ENCODE data around the gene TPH2.

The TPH2 gene

DNA sequence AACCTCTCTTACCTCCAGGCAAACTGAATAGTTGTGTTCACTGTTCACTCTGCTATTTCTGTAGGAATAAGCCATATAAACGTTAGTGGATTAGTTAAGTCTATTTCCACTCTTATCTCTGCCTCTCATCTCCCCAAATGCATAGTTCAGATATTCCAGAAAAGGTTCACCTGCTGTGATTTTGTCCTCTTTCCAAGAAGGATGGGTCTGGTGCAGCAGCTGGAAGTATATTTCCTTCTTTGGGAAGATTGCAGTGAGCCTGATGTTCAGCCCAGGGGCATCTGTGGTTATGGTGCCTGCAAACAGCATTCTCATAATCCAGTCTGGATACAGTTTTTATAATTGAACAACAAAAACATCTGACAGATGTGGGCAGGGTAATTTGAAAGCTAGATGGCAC lies 97.7 kb downstream of the TPH2 start:
- no peak overlapping the region for H3K27ac Mint-ChIP-seq
- no peaks in the 10 kb centered on the region for H3K4me1 Mint-ChIP-seq
- H3K27me3 Mint-ChIP-seq = peaks cover 10% of the 10 kb centered on the region
- H3K4me3 Mint-ChIP-seq = no peak overlapping the region
- H3K36me3 Mint-ChIP-seq = no peaks in the 10 kb centered on the region
- peaks cover 7% of the 10 kb centered on the region for H3K9me3 Mint-ChIP-seq
- no peak for ATAC-seq

GRCh38 chr12:72037006-72037795 lies 98.6 kb downstream of the TPH2 start:
- H3K4me1 Mint-ChIP-seq = no peaks in the 10 kb centered on the region
- ATAC-seq = no peak
- H3K36me3 Mint-ChIP-seq = no peaks in the 10 kb centered on the region
- no peak overlapping the region for H3K27ac Mint-ChIP-seq
- H3K9me3 Mint-ChIP-seq = peaks cover 7% of the 10 kb centered on the region
- H3K4me3 Mint-ChIP-seq = no peak overlapping the region
- peaks cover 10% of the 10 kb centered on the region for H3K27me3 Mint-ChIP-seq

DNA sequence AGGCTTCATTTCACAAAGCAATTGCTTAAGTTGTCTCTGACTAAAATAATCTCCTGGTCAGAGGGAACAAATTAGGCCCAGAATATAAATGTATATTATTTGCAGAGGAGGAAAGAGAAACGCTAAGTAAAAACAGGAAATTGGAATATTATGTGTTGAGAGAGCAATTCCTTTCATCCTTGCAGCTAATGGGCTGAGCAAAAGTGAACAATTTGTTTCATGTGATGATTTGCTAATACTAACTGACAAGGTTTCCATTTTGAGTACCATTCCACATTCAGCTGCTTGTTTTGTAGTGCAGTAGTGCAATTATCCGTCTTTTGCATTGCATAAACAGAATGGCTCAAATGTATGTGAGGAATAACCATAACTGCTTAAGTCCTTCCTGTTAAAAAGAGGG lies 103.2 kb downstream of the TPH2 start:
- peaks cover 15% of the 10 kb centered on the region for H3K27me3 Mint-ChIP-seq
- H3K9me3 Mint-ChIP-seq = peaks cover 7% of the 10 kb centered on the region
- no peaks in the 10 kb centered on the region for H3K36me3 Mint-ChIP-seq
- no peak overlapping the region for H3K4me3 Mint-ChIP-seq
- no peak for ATAC-seq
- no peaks in the 10 kb centered on the region for H3K4me1 Mint-ChIP-seq
- H3K27ac Mint-ChIP-seq = no peak overlapping the region

DNA sequence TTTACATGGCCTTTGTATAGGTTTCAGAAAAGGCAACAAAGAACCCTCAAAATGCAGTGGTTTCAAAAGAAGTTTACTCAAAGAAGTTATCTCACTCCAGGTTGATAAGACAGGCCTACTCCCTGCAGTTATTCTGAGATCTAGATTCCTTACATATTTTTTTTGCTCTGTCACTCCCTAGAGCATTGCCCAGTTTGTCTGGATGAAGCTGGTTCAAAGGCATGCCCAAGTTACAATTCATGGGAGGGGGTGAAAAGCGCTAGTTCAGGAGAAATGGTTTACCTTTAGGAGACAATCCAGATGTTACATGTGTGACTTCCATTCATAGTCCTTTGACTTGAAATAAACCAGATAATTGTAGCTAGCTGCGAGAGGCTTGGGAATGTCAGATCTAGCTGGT lies 115.0 kb downstream of the TPH2 start:
- Mint-ChIP-seq H3K9me3 (no peaks in the 10 kb centered on the region), H3K4me1 (no peaks in the 10 kb centered on the region), H3K27ac (no peak overlapping the region), H3K36me3 (no peaks in the 10 kb centered on the region), H3K4me3 (no peak overlapping the region), H3K27me3 (no peaks in the 10 kb centered on the region)
- ATAC-seq = no peak

GRCh38 chr12:72054511-72054910 lies 115.9 kb downstream of the TPH2 start:
- no peaks in the 10 kb centered on the region for H3K4me1 Mint-ChIP-seq
- H3K36me3 Mint-ChIP-seq = no peaks in the 10 kb centered on the region
- no peaks in the 10 kb centered on the region for H3K27me3 Mint-ChIP-seq
- no peak overlapping the region for H3K4me3 Mint-ChIP-seq
- ATAC-seq = no peak
- no peak overlapping the region for H3K27ac Mint-ChIP-seq
- no peaks in the 10 kb centered on the region for H3K9me3 Mint-ChIP-seq

- Mint-ChIP-seq H3K4me3 (no peak overlapping the region), H3K9me3 (peaks cover 3% of the 10 kb centered on the region), H3K27me3 (no peaks in the 10 kb centered on the region), H3K27ac (no peak overlapping the region), H3K36me3 (no peaks in the 10 kb centered on the region), H3K4me1 (no peaks in the 10 kb centered on the region)
- no peak for ATAC-seq
Observed at GRCh38 chr12:72057330-72057914, 118.8 kb downstream of the TPH2 start.

DNA sequence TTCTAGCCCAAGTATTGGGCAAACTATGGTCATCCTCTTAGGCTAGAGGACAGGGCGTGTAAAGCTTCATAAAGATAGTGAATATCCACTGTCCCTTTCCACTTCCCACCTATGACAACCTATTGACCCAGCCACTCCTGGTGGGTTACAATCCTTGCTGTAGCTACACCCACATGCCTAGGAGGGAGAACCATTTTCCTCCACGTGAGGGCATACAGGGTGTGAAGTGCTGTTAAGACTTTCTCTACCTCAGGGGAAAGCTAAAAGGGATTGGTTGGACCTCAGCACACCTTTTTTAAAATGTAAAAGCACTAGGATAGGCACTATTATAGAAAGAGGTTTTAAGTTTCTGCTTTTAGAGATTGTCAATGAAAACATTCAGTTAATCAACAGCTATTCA lies 124.4 kb downstream of the TPH2 start:
- Mint-ChIP-seq H3K36me3 (no peaks in the 10 kb centered on the region), H3K9me3 (peaks cover 3% of the 10 kb centered on the region), H3K4me3 (no peak overlapping the region), H3K27ac (no peak overlapping the region), H3K27me3 (no peaks in the 10 kb centered on the region), H3K4me1 (no peaks in the 10 kb centered on the region)
- ATAC-seq = no peak

DNA sequence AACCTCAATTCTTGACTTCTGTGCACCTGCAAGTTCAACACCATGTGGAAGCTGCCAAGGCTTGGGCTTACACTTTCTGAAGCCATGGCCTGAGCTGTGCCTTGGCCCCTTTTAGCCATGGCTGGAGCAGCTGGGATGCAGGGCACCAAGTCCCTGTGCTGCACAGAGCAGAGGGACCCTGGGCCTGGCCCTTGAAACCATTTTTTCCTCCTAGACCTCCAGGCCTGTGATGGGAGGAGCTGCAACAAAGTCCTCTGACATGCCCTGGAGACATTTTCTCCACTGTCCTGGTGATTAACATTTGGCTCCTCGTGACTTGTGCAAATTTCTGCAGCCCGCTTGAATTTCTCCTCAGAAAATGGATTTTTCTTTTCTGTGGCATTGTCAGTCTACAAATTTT lies 132.4 kb downstream of the TPH2 start:
- Mint-ChIP-seq H3K9me3 (peaks cover 7% of the 10 kb centered on the region), H3K27ac (no peak overlapping the region), H3K4me3 (no peak overlapping the region), H3K4me1 (no peaks in the 10 kb centered on the region), H3K36me3 (no peaks in the 10 kb centered on the region), H3K27me3 (no peaks in the 10 kb centered on the region)
- no peak for ATAC-seq

- no peak overlapping the region for H3K27ac Mint-ChIP-seq
- H3K4me3 Mint-ChIP-seq = no peak overlapping the region
- ATAC-seq = no peak
- no peaks in the 10 kb centered on the region for H3K4me1 Mint-ChIP-seq
- no peaks in the 10 kb centered on the region for H3K27me3 Mint-ChIP-seq
- peaks cover 7% of the 10 kb centered on the region for H3K9me3 Mint-ChIP-seq
- no peaks in the 10 kb centered on the region for H3K36me3 Mint-ChIP-seq
Observed at GRCh38 chr12:72072592-72073212, 134.1 kb downstream of the TPH2 start.

GRCh38 chr12:72074065-72074464 lies 135.4 kb downstream of the TPH2 start:
- ATAC-seq = no peak
- Mint-ChIP-seq H3K27ac (no peak overlapping the region), H3K9me3 (peaks cover 7% of the 10 kb centered on the region), H3K4me3 (no peak overlapping the region), H3K4me1 (no peaks in the 10 kb centered on the region), H3K36me3 (no peaks in the 10 kb centered on the region), H3K27me3 (no peaks in the 10 kb centered on the region)

GRCh38 chr12:72074956-72075355 lies 136.3 kb downstream of the TPH2 start:
- Mint-ChIP-seq H3K27ac (no peak overlapping the region), H3K4me3 (no peak overlapping the region), H3K9me3 (peaks cover 9% of the 10 kb centered on the region), H3K4me1 (no peaks in the 10 kb centered on the region), H3K36me3 (no peaks in the 10 kb centered on the region), H3K27me3 (no peaks in the 10 kb centered on the region)
- no peak for ATAC-seq

- Mint-ChIP-seq H3K4me1 (no peaks in the 10 kb centered on the region), H3K27me3 (no peaks in the 10 kb centered on the region), H3K36me3 (no peaks in the 10 kb centered on the region), H3K27ac (no peak overlapping the region), H3K9me3 (peaks cover 9% of the 10 kb centered on the region), H3K4me3 (no peak overlapping the region)
- ATAC-seq = no peak
Observed at GRCh38 chr12:72075401-72075800, 136.8 kb downstream of the TPH2 start.

DNA sequence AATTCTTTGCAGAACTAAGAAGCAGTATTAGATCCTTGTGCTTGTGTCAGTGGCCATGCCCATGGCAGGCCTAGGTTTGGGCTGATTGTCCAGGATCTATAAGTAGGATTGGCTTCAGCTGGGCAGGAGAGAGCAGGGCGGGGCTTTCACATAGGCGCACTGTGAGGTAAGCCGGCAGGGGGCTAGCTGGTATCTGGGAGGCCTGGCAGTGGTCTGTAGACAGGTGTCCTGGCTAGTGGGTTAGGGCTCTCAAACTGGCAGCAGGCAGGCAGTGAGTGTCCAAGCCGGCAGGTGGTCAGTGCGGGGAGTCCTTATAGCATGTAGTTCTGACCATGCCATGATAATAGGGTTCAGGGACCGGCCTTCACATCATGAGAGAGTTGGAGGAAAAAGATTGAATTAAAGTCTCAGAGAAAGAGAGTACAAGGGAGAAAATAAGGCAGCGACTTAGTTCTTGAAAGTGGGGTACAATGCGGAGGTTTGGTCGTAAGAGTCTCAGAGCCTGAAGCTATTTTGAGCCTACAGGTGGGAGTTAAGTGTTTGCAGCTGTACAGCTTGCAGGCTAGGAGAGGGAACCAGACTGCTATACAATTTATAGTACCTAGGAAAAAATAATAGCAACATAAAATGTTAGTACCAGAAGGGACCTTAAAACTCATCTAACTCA lies 137.4 kb downstream of the TPH2 start:
- no peaks in the 10 kb centered on the region for H3K36me3 Mint-ChIP-seq
- peak; percentile 36 for ATAC-seq
- no peaks in the 10 kb centered on the region for H3K27me3 Mint-ChIP-seq
- H3K27ac Mint-ChIP-seq = no peak overlapping the region
- H3K9me3 Mint-ChIP-seq = peaks cover 9% of the 10 kb centered on the region
- H3K4me3 Mint-ChIP-seq = no peak overlapping the region
- H3K4me1 Mint-ChIP-seq = no peaks in the 10 kb centered on the region

GRCh38 chr12:72076558-72076915 lies 137.9 kb downstream of the TPH2 start:
- H3K27ac Mint-ChIP-seq = no peak overlapping the region
- H3K9me3 Mint-ChIP-seq = peaks cover 8% of the 10 kb centered on the region
- no peak for ATAC-seq
- H3K4me3 Mint-ChIP-seq = no peak overlapping the region
- no peaks in the 10 kb centered on the region for H3K4me1 Mint-ChIP-seq
- no peaks in the 10 kb centered on the region for H3K36me3 Mint-ChIP-seq
- H3K27me3 Mint-ChIP-seq = no peaks in the 10 kb centered on the region

DNA sequence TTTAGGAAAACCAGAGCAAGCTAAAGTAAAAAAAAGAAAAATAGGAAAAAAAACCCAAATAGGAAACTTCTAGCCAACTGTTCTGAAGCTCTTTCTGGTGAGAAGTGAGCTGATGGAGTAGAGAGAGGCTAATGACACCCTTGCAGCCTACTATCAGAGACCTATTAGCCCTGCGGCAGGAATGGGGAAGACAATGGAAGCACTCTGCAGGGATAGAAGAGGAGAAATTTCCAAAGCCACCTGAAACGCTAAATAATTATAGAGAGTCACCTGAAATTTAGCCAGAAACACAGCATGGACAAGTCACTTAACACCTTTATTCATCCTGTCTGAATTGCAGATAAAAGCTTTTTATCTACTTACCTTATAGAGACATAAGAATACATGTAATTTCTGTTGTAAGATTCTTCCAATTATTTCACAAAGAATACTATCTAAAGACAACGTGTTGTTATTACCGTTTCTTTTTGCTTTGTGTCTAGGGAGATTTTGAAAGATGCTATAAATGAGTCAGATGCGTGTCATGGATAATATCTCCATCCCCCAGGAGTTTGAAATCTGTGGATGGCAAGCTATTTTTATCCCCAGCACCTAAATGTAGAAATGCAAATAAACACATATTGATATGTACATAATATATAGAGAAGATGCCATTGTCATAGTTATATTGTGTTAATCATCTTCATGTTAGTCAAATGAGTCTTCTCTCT lies 138.6 kb downstream of the TPH2 start:
- H3K4me3 Mint-ChIP-seq = no peak overlapping the region
- no peak for ATAC-seq
- H3K27me3 Mint-ChIP-seq = no peaks in the 10 kb centered on the region
- H3K4me1 Mint-ChIP-seq = no peaks in the 10 kb centered on the region
- H3K27ac Mint-ChIP-seq = no peak overlapping the region
- no peaks in the 10 kb centered on the region for H3K36me3 Mint-ChIP-seq
- H3K9me3 Mint-ChIP-seq = peaks cover 5% of the 10 kb centered on the region
